ENCODE data around the gene AGBL3.
"Not testable (repeated sequence)": the region's sequence is repeated elsewhere in the genome, so short reads cannot be mapped to it uniquely, and the experiment has no call there.

DNA sequence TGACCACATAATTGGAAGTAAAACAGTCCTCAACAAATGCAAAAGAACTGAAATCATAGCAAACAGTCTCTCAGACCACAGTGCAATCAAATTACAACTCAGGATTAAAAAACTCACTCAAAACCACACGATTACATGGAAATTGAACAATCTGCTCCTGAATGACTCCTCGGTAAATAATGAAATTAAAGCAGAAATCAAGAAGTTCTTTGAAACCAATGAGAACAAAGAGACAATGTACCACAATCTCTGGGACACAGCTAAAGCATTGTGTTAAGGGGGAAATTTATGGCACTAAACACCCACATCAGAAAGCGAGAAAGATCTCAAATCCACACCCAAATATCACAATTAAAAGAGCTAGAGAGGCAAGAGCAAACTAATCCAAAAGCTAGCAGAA, 138.3 kb downstream of the AGBL3 start:
- TF ChIP-seq EP300, POLR2A (IDR thresholded peaks at IDR 0.05): not testable (repeated sequence)
- TF ChIP-seq, protein P1, sequence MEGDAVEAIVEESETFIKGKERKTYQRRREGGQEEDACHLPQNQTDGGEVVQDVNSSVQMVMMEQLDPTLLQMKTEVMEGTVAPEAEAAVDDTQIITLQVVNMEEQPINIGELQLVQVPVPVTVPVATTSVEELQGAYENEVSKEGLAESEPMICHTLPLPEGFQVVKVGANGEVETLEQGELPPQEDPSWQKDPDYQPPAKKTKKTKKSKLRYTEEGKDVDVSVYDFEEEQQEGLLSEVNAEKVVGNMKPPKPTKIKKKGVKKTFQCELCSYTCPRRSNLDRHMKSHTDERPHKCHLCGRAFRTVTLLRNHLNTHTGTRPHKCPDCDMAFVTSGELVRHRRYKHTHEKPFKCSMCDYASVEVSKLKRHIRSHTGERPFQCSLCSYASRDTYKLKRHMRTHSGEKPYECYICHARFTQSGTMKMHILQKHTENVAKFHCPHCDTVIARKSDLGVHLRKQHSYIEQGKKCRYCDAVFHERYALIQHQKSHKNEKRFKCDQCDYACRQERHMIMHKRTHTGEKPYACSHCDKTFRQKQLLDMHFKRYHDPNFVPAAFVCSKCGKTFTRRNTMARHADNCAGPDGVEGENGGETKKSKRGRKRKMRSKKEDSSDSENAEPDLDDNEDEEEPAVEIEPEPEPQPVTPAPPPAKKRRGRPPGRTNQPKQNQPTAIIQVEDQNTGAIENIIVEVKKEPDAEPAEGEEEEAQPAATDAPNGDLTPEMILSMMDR (IDR thresholded peaks at IDR 0.05): not testable (repeated sequence)

Measured in suprapubic skin (tissue), 3 donors.